Measurements from ENCODE around the gene MRAS. TPM values are rescaled to one million over a fixed set of nuclear protein-coding genes. Genes with fewer than 3 reads are reported as not detected.

MRAS gene
- total RNA-seq, 1 donor from 2014 or later: 55.4 TPM

DNA sequence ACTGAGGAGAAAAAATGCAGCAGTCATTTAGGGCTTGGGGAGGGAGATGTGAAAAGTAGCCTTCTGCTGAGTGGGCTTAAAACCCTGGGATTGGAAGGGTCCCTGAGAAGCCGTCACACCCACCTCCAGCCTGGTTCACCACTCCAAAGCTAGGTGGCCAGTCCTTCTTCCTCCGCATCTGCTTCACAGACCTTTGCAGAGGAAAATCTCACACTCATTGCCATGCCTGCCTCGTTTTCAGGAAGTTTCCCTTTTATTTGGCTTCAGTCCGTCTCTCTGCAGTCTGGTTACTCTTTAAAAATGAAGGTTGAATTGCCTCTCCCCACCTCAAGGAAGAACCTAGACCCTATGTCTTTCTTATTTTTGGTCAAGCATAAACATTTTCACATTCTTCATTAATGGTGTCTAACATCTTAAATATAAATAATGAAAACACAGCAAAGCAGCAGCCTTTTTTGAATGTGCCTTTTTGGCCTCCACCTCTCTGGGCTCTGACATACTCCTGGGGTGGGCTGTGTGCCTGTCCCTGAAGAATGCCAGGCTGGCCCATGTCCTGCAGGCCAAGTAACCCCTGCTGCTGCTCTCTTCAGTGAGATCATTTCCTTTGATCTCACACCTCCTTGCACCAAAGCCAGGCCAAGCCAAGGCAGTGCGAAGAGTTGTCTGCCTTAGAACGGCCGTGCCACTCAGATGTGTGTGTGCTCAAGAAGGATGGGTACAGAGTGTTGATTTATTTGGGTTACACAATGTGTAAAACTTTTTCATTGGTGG, 11.0 kb downstream of the MRAS start:
- DNase-seq (ENCODE audit: low read depth): no peak
- Mint-ChIP-seq H3K36me3 (ENCODE audit: low read depth, unreplicated experiment) (peaks cover 16% of the 10 kb centered on the region), H3K4me3 (ENCODE audit: unreplicated experiment) (no peak overlapping the region), H3K9me3 (ENCODE audit: unreplicated experiment) (no peaks in the 10 kb centered on the region), H3K27ac (ENCODE audit: unreplicated experiment) (no peak overlapping the region), H3K27me3 (ENCODE audit: low read depth, unreplicated experiment) (no peaks in the 10 kb centered on the region), H3K4me1 (ENCODE audit: low read depth, unreplicated experiment) (peaks cover 14% of the 10 kb centered on the region)
- H3K36me3 ChIP-seq (ENCODE audit: insufficient read depth, low read length): no peaks in the 10 kb centered on the region
- FAIRE-seq: no peak
- H3K9ac ChIP-seq (ENCODE audit: low read length): no peak overlapping the region
- no peaks in the 10 kb centered on the region for H3K9me3 ChIP-seq (ENCODE audit: insufficient read depth, low read depth, low read length)
- H2AFZ ChIP-seq (ENCODE audit: low read depth, low read length): no peak overlapping the region
- peaks cover 6% of the 10 kb centered on the region for H3K79me2 ChIP-seq (ENCODE audit: insufficient read depth, low read length)
- no peak overlapping the region for H3K27ac ChIP-seq (ENCODE audit: low read depth, low read length)
- TF ChIP-seq, protein P1, sequence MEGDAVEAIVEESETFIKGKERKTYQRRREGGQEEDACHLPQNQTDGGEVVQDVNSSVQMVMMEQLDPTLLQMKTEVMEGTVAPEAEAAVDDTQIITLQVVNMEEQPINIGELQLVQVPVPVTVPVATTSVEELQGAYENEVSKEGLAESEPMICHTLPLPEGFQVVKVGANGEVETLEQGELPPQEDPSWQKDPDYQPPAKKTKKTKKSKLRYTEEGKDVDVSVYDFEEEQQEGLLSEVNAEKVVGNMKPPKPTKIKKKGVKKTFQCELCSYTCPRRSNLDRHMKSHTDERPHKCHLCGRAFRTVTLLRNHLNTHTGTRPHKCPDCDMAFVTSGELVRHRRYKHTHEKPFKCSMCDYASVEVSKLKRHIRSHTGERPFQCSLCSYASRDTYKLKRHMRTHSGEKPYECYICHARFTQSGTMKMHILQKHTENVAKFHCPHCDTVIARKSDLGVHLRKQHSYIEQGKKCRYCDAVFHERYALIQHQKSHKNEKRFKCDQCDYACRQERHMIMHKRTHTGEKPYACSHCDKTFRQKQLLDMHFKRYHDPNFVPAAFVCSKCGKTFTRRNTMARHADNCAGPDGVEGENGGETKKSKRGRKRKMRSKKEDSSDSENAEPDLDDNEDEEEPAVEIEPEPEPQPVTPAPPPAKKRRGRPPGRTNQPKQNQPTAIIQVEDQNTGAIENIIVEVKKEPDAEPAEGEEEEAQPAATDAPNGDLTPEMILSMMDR (IDR thresholded peaks at IDR 0.05; ENCODE audit: insufficient read depth, low read depth, low read length): no peak
- no peak for TF ChIP-seq EZH2 (IDR thresholded peaks at IDR 0.05; ENCODE audit: insufficient read depth, low read length)
- H3K4me2 ChIP-seq (ENCODE audit: low read length): no peak overlapping the region
- H3K27me3 ChIP-seq (ENCODE audit: insufficient read depth, low read length): no peaks in the 10 kb centered on the region
- H4K20me1 ChIP-seq (ENCODE audit: insufficient read depth, low read length): peaks cover 35% of the 10 kb centered on the region
- H3K4me1 ChIP-seq (ENCODE audit: insufficient read depth, low read length): no peaks in the 10 kb centered on the region
- no peak overlapping the region for H3K4me3 ChIP-seq (ENCODE audit: insufficient read depth, low read depth, low read length)

DNA sequence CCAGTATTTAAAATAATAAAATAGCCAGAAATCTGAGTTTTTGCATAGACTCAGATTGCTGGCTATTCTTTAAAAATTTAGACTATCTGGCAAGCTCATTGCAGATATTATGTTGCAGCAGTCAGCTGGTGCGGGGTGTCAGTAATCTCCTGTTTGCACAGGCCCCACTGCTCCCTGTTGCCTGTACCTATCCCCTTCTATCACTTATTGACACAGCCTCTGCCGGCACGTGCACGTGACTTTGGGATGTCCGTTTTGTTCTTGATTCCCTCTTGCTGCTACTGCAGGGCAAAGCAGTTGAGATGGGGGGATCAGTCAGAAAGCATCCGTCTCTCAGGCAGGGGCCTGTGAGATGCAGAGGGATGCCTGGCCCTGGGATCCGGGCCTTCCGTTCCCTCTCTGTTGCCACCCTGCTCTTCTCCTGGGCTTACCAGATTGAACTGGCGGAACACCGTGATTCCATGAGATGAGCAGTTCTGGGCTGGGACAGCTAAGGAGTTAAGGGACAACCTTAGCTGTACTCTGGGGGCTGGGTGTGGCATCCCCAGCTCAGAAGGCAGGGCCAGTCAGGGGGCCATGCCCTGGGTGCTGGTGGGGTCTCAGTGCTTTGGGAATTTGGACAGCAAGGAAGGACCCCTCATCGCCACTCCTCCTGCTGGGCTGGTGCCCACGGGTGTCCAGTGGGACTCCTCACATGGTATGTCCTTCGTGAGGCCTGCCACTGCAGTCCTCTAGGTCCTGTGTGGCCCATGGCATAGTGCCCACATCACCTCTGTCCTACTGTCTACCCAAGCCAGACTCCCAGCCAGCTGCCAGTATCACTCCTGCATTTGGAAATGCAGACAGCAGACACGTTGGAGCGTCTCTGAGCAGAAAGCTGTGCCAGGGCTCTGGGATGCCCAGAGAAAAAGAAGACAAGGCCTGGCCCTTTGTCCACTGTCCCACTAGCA, 11.8 kb downstream of the MRAS start:
- peaks cover 15% of the 10 kb centered on the region for H3K36me3 Mint-ChIP-seq (ENCODE audit: low read depth, unreplicated experiment)
- peaks cover 14% of the 10 kb centered on the region for H3K4me1 Mint-ChIP-seq (ENCODE audit: low read depth, unreplicated experiment)
- H3K27ac Mint-ChIP-seq (ENCODE audit: unreplicated experiment): no peak overlapping the region
- H3K9me3 ChIP-seq (ENCODE audit: insufficient read depth, low read depth, low read length): no peaks in the 10 kb centered on the region
- no peaks in the 10 kb centered on the region for H3K27me3 ChIP-seq (ENCODE audit: insufficient read depth, low read length)
- no peak overlapping the region for H3K4me3 Mint-ChIP-seq (ENCODE audit: unreplicated experiment)
- H3K4me1 ChIP-seq (ENCODE audit: insufficient read depth, low read length): no peaks in the 10 kb centered on the region
- no peak for TF ChIP-seq EZH2 (IDR thresholded peaks at IDR 0.05; ENCODE audit: insufficient read depth, low read length)
- TF ChIP-seq, protein P1 (IDR thresholded peaks at IDR 0.05; ENCODE audit: insufficient read depth, low read depth, low read length): no peak
- no peak overlapping the region for H3K4me3 ChIP-seq (ENCODE audit: insufficient read depth, low read depth, low read length)
- no peak overlapping the region for H3K4me2 ChIP-seq (ENCODE audit: low read length)
- H3K79me2 ChIP-seq (ENCODE audit: insufficient read depth, low read length): peaks cover 6% of the 10 kb centered on the region
- no peak overlapping the region for H3K9ac ChIP-seq (ENCODE audit: low read length)
- no peak overlapping the region for H2AFZ ChIP-seq (ENCODE audit: low read depth, low read length)
- no peaks in the 10 kb centered on the region for H3K36me3 ChIP-seq (ENCODE audit: insufficient read depth, low read length)
- no peaks in the 10 kb centered on the region for H3K27me3 Mint-ChIP-seq (ENCODE audit: low read depth, unreplicated experiment)
- H3K9me3 Mint-ChIP-seq (ENCODE audit: unreplicated experiment): no peaks in the 10 kb centered on the region
- FAIRE-seq: no peak
- peaks cover 42% of the 10 kb centered on the region for H4K20me1 ChIP-seq (ENCODE audit: insufficient read depth, low read length)
- no peak overlapping the region for H3K27ac ChIP-seq (ENCODE audit: low read depth, low read length)
- no peak for DNase-seq (ENCODE audit: low read depth)
